ENCODE results near the gene MRC2. TPM values are rescaled to one million over a fixed set of nuclear protein-coding genes. Genes with fewer than 3 reads are reported as not detected.

The MRC2 gene
- total RNA-seq, 4 donors from 2014 or later = 10.6 to 40.5 (median 21.6) TPM

DNA sequence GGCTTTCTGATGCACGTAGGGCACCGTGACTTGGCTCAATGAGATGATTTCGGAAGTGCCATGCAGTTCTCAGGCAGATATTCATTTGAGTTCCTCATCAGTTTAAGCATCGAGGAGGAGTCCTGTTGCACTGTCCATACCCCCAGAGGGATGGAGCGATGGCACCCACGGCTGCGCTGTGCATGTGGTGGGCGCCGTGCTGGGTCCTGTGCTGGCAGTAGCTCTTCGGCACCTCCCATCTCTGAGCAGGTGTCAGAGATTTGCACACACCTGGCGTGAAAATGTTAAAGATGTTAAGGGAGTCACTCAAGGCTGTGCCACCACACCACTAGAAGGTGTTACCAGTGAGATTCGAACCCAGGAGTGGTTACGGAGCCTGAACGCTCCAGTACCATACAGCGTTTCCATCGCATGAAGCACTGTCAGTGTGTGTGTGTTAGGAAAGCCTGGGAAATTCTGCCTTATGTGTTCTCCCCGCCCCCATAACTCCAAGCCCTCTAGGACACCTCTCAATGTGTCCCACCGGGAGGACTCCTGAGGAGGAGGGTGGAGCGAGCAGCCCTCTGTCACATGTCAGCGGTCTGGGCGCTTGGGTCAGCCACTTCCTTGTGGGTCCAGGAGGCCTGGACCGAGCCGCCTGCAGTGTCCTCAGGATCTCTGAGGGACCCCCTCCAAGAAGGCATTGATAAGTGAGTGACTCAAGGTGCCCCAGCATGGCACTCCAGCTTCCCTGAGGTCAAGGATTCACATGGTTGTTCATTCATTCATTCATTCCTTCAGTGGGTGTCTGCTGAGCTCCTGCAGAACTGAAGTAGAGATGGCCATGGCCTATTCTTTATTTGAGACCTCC, 3.8 kb downstream of the MRC2 start:
- TF ChIP-seq, protein P1, sequence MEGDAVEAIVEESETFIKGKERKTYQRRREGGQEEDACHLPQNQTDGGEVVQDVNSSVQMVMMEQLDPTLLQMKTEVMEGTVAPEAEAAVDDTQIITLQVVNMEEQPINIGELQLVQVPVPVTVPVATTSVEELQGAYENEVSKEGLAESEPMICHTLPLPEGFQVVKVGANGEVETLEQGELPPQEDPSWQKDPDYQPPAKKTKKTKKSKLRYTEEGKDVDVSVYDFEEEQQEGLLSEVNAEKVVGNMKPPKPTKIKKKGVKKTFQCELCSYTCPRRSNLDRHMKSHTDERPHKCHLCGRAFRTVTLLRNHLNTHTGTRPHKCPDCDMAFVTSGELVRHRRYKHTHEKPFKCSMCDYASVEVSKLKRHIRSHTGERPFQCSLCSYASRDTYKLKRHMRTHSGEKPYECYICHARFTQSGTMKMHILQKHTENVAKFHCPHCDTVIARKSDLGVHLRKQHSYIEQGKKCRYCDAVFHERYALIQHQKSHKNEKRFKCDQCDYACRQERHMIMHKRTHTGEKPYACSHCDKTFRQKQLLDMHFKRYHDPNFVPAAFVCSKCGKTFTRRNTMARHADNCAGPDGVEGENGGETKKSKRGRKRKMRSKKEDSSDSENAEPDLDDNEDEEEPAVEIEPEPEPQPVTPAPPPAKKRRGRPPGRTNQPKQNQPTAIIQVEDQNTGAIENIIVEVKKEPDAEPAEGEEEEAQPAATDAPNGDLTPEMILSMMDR (IDR thresholded peaks at IDR 0.05; ENCODE audit: low read depth) = no peak

DNA sequence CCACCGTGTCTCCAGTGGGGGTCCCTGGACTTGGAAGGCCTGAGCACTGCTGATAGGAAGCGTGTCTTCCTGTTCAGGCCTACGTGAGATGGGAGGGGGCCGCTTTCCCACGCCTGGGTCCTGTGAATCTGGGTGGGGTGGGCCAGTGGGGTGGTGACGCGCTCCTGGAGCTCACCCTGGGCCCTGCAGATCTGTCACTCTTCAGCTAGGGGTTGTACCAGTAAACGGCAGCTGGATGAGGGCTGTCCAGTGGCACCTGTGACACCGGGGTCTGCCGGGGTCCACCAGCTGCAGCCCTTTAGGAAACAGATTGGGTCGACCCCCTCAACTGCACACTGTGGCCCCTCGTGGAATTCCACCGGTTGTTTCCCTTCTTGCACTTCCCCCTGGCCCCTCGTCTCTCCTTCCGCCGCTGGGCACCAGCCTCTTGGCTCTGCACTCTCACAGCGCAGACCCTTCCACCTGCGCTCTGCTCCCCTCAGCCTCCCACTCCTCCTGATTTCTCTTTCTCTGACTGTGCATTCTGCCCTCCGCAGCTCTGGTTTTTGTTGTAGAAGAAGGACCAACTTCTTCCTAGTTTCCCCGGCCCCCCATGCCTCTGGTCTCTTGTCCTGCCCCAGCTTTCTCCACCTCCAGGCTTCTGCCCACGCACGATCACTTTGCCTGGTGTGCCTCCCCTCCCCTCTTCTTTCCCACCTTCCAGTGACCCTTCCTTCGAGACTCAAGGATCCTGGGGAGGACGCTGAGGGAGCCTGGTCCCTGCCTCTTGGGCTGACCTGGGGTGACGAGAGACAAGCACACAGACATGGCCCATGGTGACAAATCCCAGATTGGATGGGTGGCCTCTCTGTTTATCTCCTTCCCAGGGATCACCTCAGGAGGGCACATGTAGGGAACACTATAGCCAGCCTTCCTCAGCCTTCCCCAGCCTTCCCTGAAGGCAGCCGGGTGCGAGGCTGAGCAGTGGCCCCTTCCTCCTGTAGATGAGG, 4.8 kb downstream of the MRC2 start:
- TF ChIP-seq, protein P1 (IDR thresholded peaks at IDR 0.05; ENCODE audit: low read depth) = no peak

DNA sequence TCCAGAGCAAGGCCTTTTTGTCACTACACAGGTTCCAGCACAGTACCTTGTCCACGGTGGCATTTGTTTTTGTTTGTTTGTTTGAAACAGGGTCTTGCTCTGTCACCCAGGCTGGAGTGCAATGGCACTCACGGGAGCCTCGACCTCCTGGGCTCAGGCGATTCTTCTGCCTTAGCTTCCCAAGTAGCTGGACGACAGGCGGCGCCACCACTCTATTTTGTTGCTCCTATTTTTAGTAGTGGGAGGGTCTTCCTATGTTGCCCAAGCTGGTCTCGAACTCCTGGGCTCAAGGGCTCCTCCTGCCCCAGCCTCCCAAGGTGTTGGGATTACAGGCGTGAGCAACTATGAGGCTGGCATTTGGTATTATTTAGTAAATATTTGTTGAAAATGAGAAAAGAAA, 10.3 kb downstream of the MRC2 start:
- TF ChIP-seq, protein P1 (IDR thresholded peaks at IDR 0.05; ENCODE audit: low read depth) = no peak

DNA sequence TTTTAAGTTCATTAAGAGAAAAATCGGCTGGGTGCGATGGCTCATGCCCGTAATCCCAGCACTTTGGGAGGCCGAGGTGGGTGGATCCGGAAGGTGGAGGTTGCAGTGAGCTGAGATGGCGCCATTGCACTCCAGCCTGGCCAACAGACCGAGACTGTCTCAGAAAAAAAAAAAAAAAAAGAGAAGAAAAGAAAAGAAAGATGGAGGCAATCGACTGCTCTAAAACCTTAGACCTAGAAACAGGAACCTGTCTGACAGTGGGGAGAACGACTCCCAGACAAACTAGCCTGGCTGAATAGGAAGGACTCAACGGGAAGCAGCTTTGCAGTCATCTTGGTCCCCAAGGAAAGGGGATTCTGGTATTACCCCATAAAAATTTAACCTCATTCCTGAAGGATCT, 13.7 kb downstream of the MRC2 start:
- TF ChIP-seq, protein P1 (IDR thresholded peaks at IDR 0.05; ENCODE audit: low read depth) = no peak

DNA sequence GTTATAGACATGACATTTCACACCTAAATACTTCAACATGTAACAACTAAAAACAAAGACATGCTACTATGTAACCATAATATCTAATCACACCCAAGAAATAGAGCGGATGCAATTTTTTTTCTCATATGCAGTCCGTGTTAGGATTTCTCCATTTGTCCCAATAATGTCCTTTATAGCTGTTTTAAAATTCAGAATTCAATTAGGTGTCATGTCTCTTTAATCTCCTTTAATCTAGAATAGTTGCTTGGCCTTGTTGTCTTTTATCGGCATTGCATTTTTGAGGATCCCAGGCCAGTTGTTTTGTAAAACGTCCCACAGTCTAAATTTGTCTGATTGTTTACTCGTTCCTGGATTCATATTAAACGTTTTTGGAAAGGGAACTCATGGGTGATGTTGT, 14.5 kb downstream of the MRC2 start:
- TF ChIP-seq, protein P1 (IDR thresholded peaks at IDR 0.05; ENCODE audit: low read depth) = no peak

DNA sequence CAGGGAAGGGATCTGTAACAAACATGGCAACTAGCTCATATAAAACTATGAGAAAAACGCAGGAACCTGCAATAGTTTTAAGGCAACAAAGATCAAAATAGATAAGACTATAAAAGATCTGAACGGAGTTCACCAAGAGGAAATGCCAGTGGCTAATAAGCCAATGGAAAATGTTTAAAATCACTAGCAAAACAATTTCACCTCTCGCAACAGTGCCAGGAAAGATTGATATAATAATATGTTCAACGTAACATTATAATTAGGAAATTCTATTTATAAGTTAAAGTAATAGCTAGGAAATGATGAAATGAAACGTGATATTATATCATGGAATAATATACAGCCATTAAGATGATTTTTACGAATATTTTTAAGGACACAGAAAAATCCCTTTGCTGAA, 16.0 kb downstream of the MRC2 start:
- TF ChIP-seq, protein P1 (IDR thresholded peaks at IDR 0.05; ENCODE audit: low read depth) = no peak
